Measurements from ENCODE around the gene VSTM4.

GRCh38 chr10:49040601-49041000, 74.7 kb downstream of the VSTM4 start:
- TF ChIP-seq CTCF (conservative IDR thresholded peaks at IDR 0.05) (no peak), EZH2 (IDR thresholded peaks at IDR 0.05; ENCODE audit: low read depth) (no peak)

Data from PC-9 (cell line).